ENCODE data around the gene ASIC1. TPM values are rescaled to one million over a fixed set of nuclear protein-coding genes. Genes with fewer than 3 reads are reported as not detected.

Gene ASIC1
- total RNA-seq, 4 donors from 2014 or later, result 0.70 to 5.7 (median 1.5) TPM; not detected in 1

- H3K27ac ChIP-seq, result no peak overlapping the region
- no peaks in the 10 kb centered on the region for H3K27me3 ChIP-seq
- peaks cover 0 to 64% (median 0%) of the 10 kb centered on the region in 3 donors for H3K36me3 ChIP-seq
- TF ChIP-seq CTCF (IDR thresholded peaks at IDR 0.05), result no peak
- no peak for TF ChIP-seq POLR2A (IDR thresholded peaks at IDR 0.05)
- no peaks in the 10 kb centered on the region for H3K9me3 ChIP-seq
- H3K4me3 ChIP-seq, result no peak overlapping the region
- peaks cover 0 to 21% (median 5%) of the 10 kb centered on the region in 4 donors for H3K4me1 ChIP-seq
- DNase-seq, result no peak
Measured at GRCh38 chr12:50087995-50088394, 30.6 kb downstream of the ASIC1 start.

- DNase-seq, result peak in 2 of 3 donors; percentile 72 to 86
- Histone ChIP-seq H3K27ac (no peak overlapping the region), H3K9me3 (no peaks in the 10 kb centered on the region), H3K27me3 (no peaks in the 10 kb centered on the region), H3K4me3 (no peak overlapping the region), H3K4me1 (peaks cover 0 to 13% (median 4%) of the 10 kb centered on the region in 4 donors), H3K36me3 (peaks cover 0 to 72% (median under 1%) of the 10 kb centered on the region in 3 donors)
- TF ChIP-seq CTCF (IDR thresholded peaks at IDR 0.05) (peak; percentile 67 to 87 (median 78)), POLR2A (IDR thresholded peaks at IDR 0.05) (no peak)
Measured at GRCh38 chr12:50088577-50089335, 31.4 kb downstream of the ASIC1 start.

GRCh38 chr12:50089730-50090129, 32.3 kb downstream of the ASIC1 start:
- no peaks in the 10 kb centered on the region for H3K9me3 ChIP-seq
- no peak overlapping the region for H3K27ac ChIP-seq
- DNase-seq, result no peak
- TF ChIP-seq CTCF (IDR thresholded peaks at IDR 0.05), result no peak
- TF ChIP-seq POLR2A (IDR thresholded peaks at IDR 0.05), result no peak
- H3K36me3 ChIP-seq, result peaks cover 0 to 82% (median 7%) of the 10 kb centered on the region in 3 donors
- H3K4me3 ChIP-seq, result no peak overlapping the region
- H3K27me3 ChIP-seq, result no peaks in the 10 kb centered on the region
- H3K4me1 ChIP-seq, result peaks cover 0 to 5% (median 2%) of the 10 kb centered on the region in 4 donors

- no peak overlapping the region for H3K27ac ChIP-seq
- no peaks in the 10 kb centered on the region for H3K9me3 ChIP-seq
- DNase-seq, result no peak
- no peak overlapping the region for H3K4me3 ChIP-seq
- peaks cover 0 to 88% (median 7%) of the 10 kb centered on the region in 3 donors for H3K36me3 ChIP-seq
- H3K4me1 ChIP-seq, result peaks cover 0 to 5% (median 2%) of the 10 kb centered on the region in 4 donors
- TF ChIP-seq CTCF (IDR thresholded peaks at IDR 0.05) (no peak), POLR2A (IDR thresholded peaks at IDR 0.05) (no peak)
- H3K27me3 ChIP-seq, result no peaks in the 10 kb centered on the region
Measured at GRCh38 chr12:50090391-50090790, 33.0 kb downstream of the ASIC1 start.

GRCh38 chr12:50097952-50098351, 40.6 kb downstream of the ASIC1 start:
- Histone ChIP-seq H3K9me3 (no peaks in the 10 kb centered on the region), H3K4me3 (no peak overlapping the region), H3K36me3 (peaks cover 0 to 75% (median 7%) of the 10 kb centered on the region in 3 donors), H3K4me1 (peaks cover 0 to 6% (median 0%) of the 10 kb centered on the region in 4 donors), H3K27me3 (no peaks in the 10 kb centered on the region), H3K27ac (no peak overlapping the region)
- TF ChIP-seq CTCF (IDR thresholded peaks at IDR 0.05) (no peak), POLR2A (IDR thresholded peaks at IDR 0.05) (no peak)
- peak in 1 of 3 donors; percentile 15 for DNase-seq
